IMR-90 (cell line): Measurements from ENCODE around the gene DHRS4. TPM values are rescaled to one million over a fixed set of nuclear protein-coding genes. Genes with fewer than 3 reads are reported as not detected.

Experiments used
- ATAC-seq: fragments of 200-7000 bp; cut with Tn5 transposase; 2 replicates; pipeline ENCODE4 v1.9.1; 2020; ENCODE audit warnings: low read depth, mild to moderate bottlenecking, moderate library complexity
- BruUV-seq: library from RNA; stranded (reverse); fragments of 400-500 nt; replicated peaks from 2 replicates; lab custom pipeline; 2021; lab: Mats Ljungman, UMichigan
- CTCF ChIA-PET: fragments of 300-600 bp; formaldehyde crosslinking; extraction: SDS; loops from one replicate; lab custom pipeline; 2021; ENCODE audit warnings: antibody characterized with exemption; lab: Yijun Ruan, JAX
- POLR2A ChIA-PET: fragments of 300-600 bp; sonication (Branson Sonifier 250); formaldehyde crosslinking; loops from one replicate; lab custom pipeline; 2022; ENCODE audit warnings: antibody characterized with exemption; ENCODE audit not compliant: unreplicated experiment; lab: Charles Lee
- DNase-seq: peaks from one replicate; pipeline ENCODE4 v3.0.0; 2013
- H2AFZ ChIP-seq: replicated peaks from 2 replicates; pipeline ENCODE3; 2013; ENCODE audit warnings: low read length, mild to moderate bottlenecking; ENCODE audit not compliant: poor library complexity
- H2AK5ac ChIP-seq: 2 replicates; pipeline ENCODE4 v1.6.1; 2013; ENCODE audit warnings: low read depth, low read length, inconsistent platforms
- H2AK9ac ChIP-seq: replicated peaks from 2 replicates; pipeline ENCODE3; 2013; ENCODE audit warnings: mild to moderate bottlenecking, low read depth, low read length, moderate library complexity; ENCODE audit not compliant: poor library complexity
- H2BK120ac ChIP-seq: 2 replicates; pipeline ENCODE4 v1.6.1; 2013; ENCODE audit warnings: low read depth, low read length, inconsistent platforms
- H2BK15ac ChIP-seq: 3 replicates; pipeline ENCODE4 v1.6.1; 2013; ENCODE audit warnings: low read depth, low read length, inconsistent platforms
- H2BK20ac ChIP-seq: 2 replicates; pipeline ENCODE4 v1.6.1; 2013; ENCODE audit warnings: low read depth, mild to moderate bottlenecking, inconsistent platforms, low read length, moderate library complexity
- H2BK5ac ChIP-seq: 2 replicates; pipeline ENCODE4 v1.6.1; 2013; ENCODE audit warnings: mild to moderate bottlenecking, low read depth, low read length, inconsistent platforms; ENCODE audit not compliant: poor library complexity, severe bottlenecking
- H3K14ac ChIP-seq: replicated peaks from 2 replicates; pipeline ENCODE4 v1.6.1; 2013; ENCODE audit warnings: low read depth, low read length, inconsistent platforms
- H3K18ac ChIP-seq: 2 replicates; pipeline ENCODE4 v1.6.1; 2013; ENCODE audit warnings: low read depth, low read length, control low read depth
- H3K23ac ChIP-seq: 2 replicates; pipeline ENCODE4 v1.6.1; 2013; ENCODE audit warnings: low read depth, low read length, inconsistent platforms
- H3K27ac ChIP-seq: 2 replicates; pipeline ENCODE4 v1.5.1; 2013; ENCODE audit warnings: mild to moderate bottlenecking, control low read depth, low read length; ENCODE audit not compliant: insufficient read depth
- H3K27me3 ChIP-seq: 2 replicates; pipeline ENCODE4 v1.6.1; 2013; ENCODE audit warnings: low read length; ENCODE audit not compliant: control insufficient read depth, insufficient read depth
- H3K36me3 ChIP-seq: 2 replicates; pipeline ENCODE4 v1.6.1; 2013; ENCODE audit warnings: low read length, mixed read lengths; ENCODE audit not compliant: control insufficient read depth, insufficient read depth
- H3K4ac ChIP-seq: 2 replicates; pipeline ENCODE4 v1.6.1; 2013; ENCODE audit warnings: low read depth, low read length, inconsistent platforms
- H3K4me1 ChIP-seq: 2 replicates; pipeline ENCODE4 v1.6.1; 2013; ENCODE audit warnings: low read length, mixed read lengths; ENCODE audit not compliant: control insufficient read depth, insufficient read depth
- H3K4me2 ChIP-seq: 2 replicates; pipeline ENCODE4 v1.6.1; 2013; ENCODE audit warnings: low read depth, mild to moderate bottlenecking, control low read depth, low read length, moderate library complexity
- H3K4me3 ChIP-seq: 2 replicates; pipeline ENCODE4 v1.5.1; 2013; ENCODE audit warnings: low read depth, mild to moderate bottlenecking, control low read depth, low read length, moderate library complexity; ENCODE audit not compliant: insufficient read depth
- H3K56ac ChIP-seq: 2 replicates; pipeline ENCODE4 v1.6.1; 2013; ENCODE audit warnings: low read length, inconsistent platforms; ENCODE audit not compliant: insufficient read depth; ENCODE audit errors: extremely low read depth
- H3K79me1 ChIP-seq, 2 experiments: 2 replicates each; pipeline ENCODE4 v1.6.1; 2013; ENCODE audit warnings: low read length in 2 of 2, inconsistent platforms in 1 of 2, low read depth in 1 of 2
- H3K9ac ChIP-seq: 2 replicates; pipeline ENCODE4 v1.6.1; 2013; ENCODE audit warnings: low read depth, low read length, control low read depth
- H3K9me1 ChIP-seq: 2 replicates; pipeline ENCODE4 v1.6.1; 2013; ENCODE audit warnings: low read length, inconsistent platforms; ENCODE audit not compliant: insufficient read depth
- H3K9me3 ChIP-seq: 2 replicates; pipeline ENCODE4 v1.6.1; 2013; ENCODE audit warnings: low read length; ENCODE audit not compliant: control insufficient read depth, insufficient read depth
- H4K20me1 ChIP-seq: 2 replicates; pipeline ENCODE4 v1.6.1; 2013; ENCODE audit warnings: low read length, inconsistent platforms; ENCODE audit not compliant: insufficient read depth
- H4K5ac ChIP-seq: 2 replicates; pipeline ENCODE4 v1.6.1; 2013; ENCODE audit warnings: mild to moderate bottlenecking, low read depth, low read length, control low read depth
- H4K8ac ChIP-seq, 2 experiments: 2 replicates each; pipeline ENCODE4 v1.6.1; 2013; ENCODE audit warnings: low read depth in 2 of 2, low read length in 2 of 2, control low read depth in 1 of 2, inconsistent platforms in 1 of 2
- H4K91ac ChIP-seq: 2 replicates; pipeline ENCODE4 v1.6.1; 2013; ENCODE audit warnings: low read depth, low read length, inconsistent platforms; ENCODE audit not compliant: insufficient read depth
- BHLHE40 ChIP-seq: fragments of 150-350 bp; IDR thresholded peaks from 2 replicates; pipeline ENCODE4 v1.6.1; 2016; ENCODE audit warnings: mild to moderate bottlenecking, low read depth, low read length
- CEBPB ChIP-seq: IDR thresholded peaks from 2 replicates; pipeline ENCODE4 v1.6.1; 2012; ENCODE audit warnings: low read depth, low read length, improper control_type of control experiment
- CHD1 ChIP-seq: IDR thresholded peaks from 2 replicates; pipeline ENCODE4 v1.6.1; 2012; ENCODE audit warnings: low read depth, low read length, improper control_type of control experiment
- CTCF ChIP-seq: conservative IDR thresholded peaks from 2 replicates; pipeline ENCODE4 v1.5.1; 2012; ENCODE audit warnings: mild to moderate bottlenecking, low read depth, low read length, improper control_type of control experiment
- ELK1 ChIP-seq: fragments of 150-350 bp; IDR thresholded peaks from 2 replicates; pipeline ENCODE4 v1.6.1; 2016; ENCODE audit warnings: low read depth, mild to moderate bottlenecking, low read length, moderate library complexity, borderline replicate concordance
- FOS ChIP-seq: fragments of 150-350 bp; IDR thresholded peaks from 2 replicates; pipeline ENCODE4 v1.6.1; 2016; ENCODE audit warnings: low read depth, low read length
- MAFK ChIP-seq: IDR thresholded peaks from 2 replicates; pipeline ENCODE4 v1.6.1; 2012; ENCODE audit warnings: low read depth, low read length, improper control_type of control experiment
- MAZ ChIP-seq: IDR thresholded peaks from 2 replicates; pipeline ENCODE4 v1.6.1; 2012; ENCODE audit warnings: low read depth, mild to moderate bottlenecking, low read length, improper control_type of control experiment, moderate library complexity, borderline replicate concordance
- MXI1 ChIP-seq: IDR thresholded peaks from 2 replicates; pipeline ENCODE4 v1.6.1; 2012; ENCODE audit warnings: low read depth, mild to moderate bottlenecking, low read length, moderate library complexity, borderline replicate concordance
- NFE2L2 ChIP-seq: fragments of 150-350 bp; IDR thresholded peaks from 2 replicates; pipeline ENCODE4 v1.6.1; 2016; ENCODE audit warnings: low read depth, mild to moderate bottlenecking, low read length
- POLR2A ChIP-seq: IDR thresholded peaks from 2 replicates; pipeline ENCODE4 v1.6.1; 2012; ENCODE audit warnings: mild to moderate bottlenecking, low read depth, low read length
- RCOR1 ChIP-seq: IDR thresholded peaks from 2 replicates; pipeline ENCODE4 v1.6.1; 2012; ENCODE audit warnings: mild to moderate bottlenecking, low read length, improper control_type of control experiment; ENCODE audit not compliant: insufficient replicate concordance
- RFX5 ChIP-seq: IDR thresholded peaks from 2 replicates; pipeline ENCODE4 v1.8.0; 2012; ENCODE audit warnings: low read depth, mild to moderate bottlenecking, low read length, moderate library complexity
- SMC3 ChIP-seq: fragments of 150-350 bp; IDR thresholded peaks from 2 replicates; pipeline ENCODE4 v1.6.1; 2016; ENCODE audit warnings: low read depth, mild to moderate bottlenecking, antibody characterized with exemption, low read length, moderate library complexity
- USF2 ChIP-seq: fragments of 150-350 bp; IDR thresholded peaks from 2 replicates; pipeline ENCODE4 v1.6.1; 2017; ENCODE audit warnings: mild to moderate bottlenecking, antibody characterized with exemption, low read length, low read depth
- WGBS, 2 experiments: methylation state at CpG; one replicate each; pipeline versions ENCODE4 v1.1.5 to v1.1.7; 2013; ENCODE audit warnings: missing lambda C conversion rate in 2 of 2; ENCODE audit not compliant: insufficient read length in 1 of 2; ENCODE audit errors: extremely low coverage in 2 of 2; 5-methylcytosine and 5-hydroxymethylcytosine counted together
- dilution Hi-C: fragments of 300-500 bp; cut with HindIII; formaldehyde crosslinking; loops from one replicate; pipeline ENCODE4 v1.14.3; 2018; ENCODE audit warnings: low sequenced_read_pairs; ENCODE audit not compliant: unreplicated experiment
- in situ Hi-C: fragments of 300-500 bp; cut with MboI; formaldehyde crosslinking; loops from 3 replicates; pipeline ENCODE4 v1.14.3; 2019; ENCODE audit warnings: low sequenced_read_pairs, inconsistent platforms, mixed read lengths
- intact Hi-C: fragments of 100-400 bp; cut with micrococcal nuclease; formaldehyde crosslinking; loops from 2 replicates; pipeline ENCODE4 v1.10.0; 2022
- polyA plus RNA-seq, 3 experiments: library from polyadenylated mRNA; depleted of rRNA; stranded (reverse); fragments of >200 nt; gene quantifications; 2 replicates each; pipeline ENCODE4 v1.2.3, GENCODE V29; 2012; ENCODE audit warnings: low replicate concordance in 1 of 3
- total RNA-seq: library from RNA; depleted of rRNA; stranded (reverse); fragments of >200 nt; gene quantifications from 2 replicates; pipeline ENCODE4 v1.2.3, GENCODE V29; 2012

Gene DHRS4
- total and polyA plus RNA-seq, 2 of the 4 experiments (the other 2 are of a cell fraction): 43.2 to 51.8 TPM

- Histone ChIP-seq H4K5ac (no peak overlapping the region), H3K18ac (no peak overlapping the region), H4K8ac (no peak overlapping the region), H3K4me1 (no peaks in the 10 kb centered on the region), H3K9me3 (no peaks in the 10 kb centered on the region), H4K20me1 (no peaks in the 10 kb centered on the region), H2AK5ac (no peak overlapping the region), H3K56ac (no peak overlapping the region), H3K4me3 (no peak overlapping the region), H2AK9ac (no peak overlapping the region), H3K9me1 (0 out of 2 replicates have a peak, but pooled peaks cover 3% of the 10 kb centered on the region), H3K14ac (no peak overlapping the region), H4K91ac (no peak overlapping the region), H3K79me1 (no peaks in the 10 kb centered on the region), H3K27ac (no peak overlapping the region), H3K4me2 (no peak overlapping the region), H2BK15ac (no peak overlapping the region), H3K36me3 (no peaks in the 10 kb centered on the region), H2BK5ac (no peak overlapping the region), H2BK20ac (no peak overlapping the region), H2AFZ (no peak overlapping the region), H3K27me3 (no peaks in the 10 kb centered on the region; the same call in 1 of the 2 replicates), H3K4ac (no peak overlapping the region), H3K23ac (no peak overlapping the region), H3K9ac (no peak overlapping the region), H2BK120ac (no peak overlapping the region)
- CTCF ChIA-PET: no interaction called here
- in situ Hi-C loops: no loop called here
- BruUV-seq: no TSS peak
- ATAC-seq: no peak
- intact Hi-C loops: loop anchor here (10.0 kb wide), 1 partner anchor 465 kb away; no protein-coding TSS in a partner anchor
- dilution Hi-C loops: no loop called here
- no peak for DNase-seq
- TF ChIP-seq CEBPB: no peak
- no peak for TF ChIP-seq MAFK
- TF ChIP-seq CTCF: no peak
- no peak for TF ChIP-seq SMC3
- no peak for TF ChIP-seq ELK1
- TF ChIP-seq NFE2L2: no peak
- TF ChIP-seq RCOR1: no peak
- TF ChIP-seq RFX5: no peak
- no peak for TF ChIP-seq FOS
- no peak for TF ChIP-seq MXI1
- no peak for TF ChIP-seq BHLHE40
- no peak for TF ChIP-seq USF2
- no peak for TF ChIP-seq MAZ
- no peak for TF ChIP-seq CHD1
- TF ChIP-seq POLR2A: no peak
- no CpG with 5 or more reads among the region's 3 CpGs for WGBS, 2 experiments
- POLR2A ChIA-PET: no interaction called here
Measured at GRCh38 chr14:23939607-23940326, 13.8 kb upstream of the DHRS4 start.
